ENCODE measurements around the gene KRTAP10-7. TPM values are rescaled to one million over a fixed set of nuclear protein-coding genes. Genes with fewer than 3 reads are reported as not detected.

The KRTAP10-7 gene
- total RNA-seq, 1 experiment from 2014 or later, result not detected

Other genes starting within 250 kb of the KRTAP10-7 start
- 0.42 and 0.48 TPM in 2 replicates for gene TRPM2, start 247.0 kb upstream of the KRTAP10-7 start, total RNA-seq (2014; rRNA removed; shearing (Covaris generic))
- 3.8 and 4.6 TPM in 2 replicates for gene LRRC3, start 145.1 kb upstream of the KRTAP10-7 start, total RNA-seq (2014; rRNA removed; shearing (Covaris generic))
- gene KRTAP10-1, start 60.4 kb upstream of the KRTAP10-7 start, total RNA-seq (2014; rRNA removed; shearing (Covaris generic)), result not detected in 2 replicates
- not detected in 2 replicates for gene KRTAP10-2, start 49.1 kb upstream of the KRTAP10-7 start, total RNA-seq (2014; rRNA removed; shearing (Covaris generic))
- not detected in 2 replicates for gene KRTAP10-3, start 41.8 kb upstream of the KRTAP10-7 start, total RNA-seq (2014; rRNA removed; shearing (Covaris generic))
- gene KRTAP10-4, start 26.9 kb upstream of the KRTAP10-7 start, total RNA-seq (2014; rRNA removed; shearing (Covaris generic)), result not detected in 2 replicates
- gene KRTAP10-5, start 20.0 kb upstream of the KRTAP10-7 start, total RNA-seq (2014; rRNA removed; shearing (Covaris generic)), result not detected in 2 replicates
- not detected in 2 replicates for gene KRTAP10-6, start 8.1 kb upstream of the KRTAP10-7 start, total RNA-seq (2014; rRNA removed; shearing (Covaris generic))
- not detected in 2 replicates for gene KRTAP10-8, start 11.5 kb downstream of the KRTAP10-7 start, total RNA-seq (2014; rRNA removed; shearing (Covaris generic))
- not detected in 2 replicates for gene KRTAP10-9, start 26.5 kb downstream of the KRTAP10-7 start, total RNA-seq (2014; rRNA removed; shearing (Covaris generic))
- not detected in 2 replicates for gene KRTAP10-10, start 36.8 kb downstream of the KRTAP10-7 start, total RNA-seq (2014; rRNA removed; shearing (Covaris generic))
- gene KRTAP10-11, start 45.8 kb downstream of the KRTAP10-7 start, total RNA-seq (2014; rRNA removed; shearing (Covaris generic)), result not detected in 2 replicates
- gene KRTAP12-4, start 54.1 kb downstream of the KRTAP10-7 start, total RNA-seq (2014; rRNA removed; shearing (Covaris generic)), result not detected in 2 replicates
- not detected in 2 replicates for gene KRTAP12-3, start 57.3 kb downstream of the KRTAP10-7 start, total RNA-seq (2014; rRNA removed; shearing (Covaris generic))
- not detected in 2 replicates for gene KRTAP12-2, start 66.3 kb downstream of the KRTAP10-7 start, total RNA-seq (2014; rRNA removed; shearing (Covaris generic))
- 0.17 TPM in 1 of 2 replicates, not detected in the other for gene KRTAP12-1, start 81.6 kb downstream of the KRTAP10-7 start, total RNA-seq (2014; rRNA removed; shearing (Covaris generic))
- not detected in 2 replicates for gene KRTAP10-12, start 96.6 kb downstream of the KRTAP10-7 start, total RNA-seq (2014; rRNA removed; shearing (Covaris generic))
- gene TSPEAR, start 111.0 kb downstream of the KRTAP10-7 start, total RNA-seq (2014; rRNA removed; shearing (Covaris generic)), result 1.0 and 1.8 TPM in 2 replicates
- gene UBE2G2, start 201.2 kb downstream of the KRTAP10-7 start, total RNA-seq (2014; rRNA removed; shearing (Covaris generic)), result 66.4 and 76.8 TPM in 2 replicates
- gene SUMO3, start 217.5 kb downstream of the KRTAP10-7 start, total RNA-seq (2014; rRNA removed; shearing (Covaris generic)), result 80.8 and 91.1 TPM in 2 replicates

Measured in H7 (cell line).